ENCODE data around the gene TMSB15C. TPM values are rescaled to one million over a fixed set of nuclear protein-coding genes. Genes with fewer than 3 reads are reported as not detected.

The TMSB15C gene
- total RNA-seq, 1 donor from 2014 or later: 30.1 TPM

DNA sequence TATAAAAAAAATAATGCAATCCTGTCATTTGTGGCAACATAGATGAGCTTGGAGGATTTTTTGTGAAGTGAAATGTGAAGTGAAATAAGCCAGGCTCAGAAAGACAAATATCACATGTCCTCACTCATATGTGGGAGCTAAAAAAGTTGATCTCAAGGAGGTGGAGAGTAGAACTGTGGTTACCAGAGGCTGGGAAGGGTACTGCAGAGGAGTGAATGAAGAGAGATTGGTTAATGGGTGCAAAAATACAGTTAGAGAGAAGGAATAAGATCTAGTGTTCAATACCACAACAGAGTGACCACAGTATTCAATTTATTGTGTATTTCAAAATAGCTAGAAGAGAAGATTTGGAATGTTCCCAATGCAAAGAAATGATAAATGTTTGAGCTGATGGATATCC, 22.9 kb upstream of the TMSB15C start:
- no peak overlapping the region for H3K27ac Mint-ChIP-seq (ENCODE audit: unreplicated experiment)
- no peaks in the 10 kb centered on the region for H3K27me3 Mint-ChIP-seq (ENCODE audit: unreplicated experiment)

GRCh38 chrX:104098151-104098808, 22.2 kb upstream of the TMSB15C start:
- no peak overlapping the region for H3K4me3 Mint-ChIP-seq (ENCODE audit: unreplicated experiment)
- H3K9me3 Mint-ChIP-seq (ENCODE audit: unreplicated experiment): no peaks in the 10 kb centered on the region
- H3K27ac Mint-ChIP-seq (ENCODE audit: unreplicated experiment): no peak overlapping the region
- no peaks in the 10 kb centered on the region for H3K27me3 Mint-ChIP-seq (ENCODE audit: unreplicated experiment)
- DNase-seq: peak; percentile 22
- no peaks in the 10 kb centered on the region for H3K4me1 Mint-ChIP-seq (ENCODE audit: low read depth, unreplicated experiment)
- TF ChIP-seq, protein P1, sequence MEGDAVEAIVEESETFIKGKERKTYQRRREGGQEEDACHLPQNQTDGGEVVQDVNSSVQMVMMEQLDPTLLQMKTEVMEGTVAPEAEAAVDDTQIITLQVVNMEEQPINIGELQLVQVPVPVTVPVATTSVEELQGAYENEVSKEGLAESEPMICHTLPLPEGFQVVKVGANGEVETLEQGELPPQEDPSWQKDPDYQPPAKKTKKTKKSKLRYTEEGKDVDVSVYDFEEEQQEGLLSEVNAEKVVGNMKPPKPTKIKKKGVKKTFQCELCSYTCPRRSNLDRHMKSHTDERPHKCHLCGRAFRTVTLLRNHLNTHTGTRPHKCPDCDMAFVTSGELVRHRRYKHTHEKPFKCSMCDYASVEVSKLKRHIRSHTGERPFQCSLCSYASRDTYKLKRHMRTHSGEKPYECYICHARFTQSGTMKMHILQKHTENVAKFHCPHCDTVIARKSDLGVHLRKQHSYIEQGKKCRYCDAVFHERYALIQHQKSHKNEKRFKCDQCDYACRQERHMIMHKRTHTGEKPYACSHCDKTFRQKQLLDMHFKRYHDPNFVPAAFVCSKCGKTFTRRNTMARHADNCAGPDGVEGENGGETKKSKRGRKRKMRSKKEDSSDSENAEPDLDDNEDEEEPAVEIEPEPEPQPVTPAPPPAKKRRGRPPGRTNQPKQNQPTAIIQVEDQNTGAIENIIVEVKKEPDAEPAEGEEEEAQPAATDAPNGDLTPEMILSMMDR (IDR thresholded peaks at IDR 0.05; ENCODE audit: partially characterized antibody, unreplicated experiment): peak; percentile 73
- H3K36me3 Mint-ChIP-seq (ENCODE audit: unreplicated experiment): no peaks in the 10 kb centered on the region

More for the DNA sequence above, 22.9 kb upstream of the TMSB15C start:
- no peak overlapping the region for H3K4me3 Mint-ChIP-seq (ENCODE audit: unreplicated experiment)
- H3K36me3 Mint-ChIP-seq (ENCODE audit: unreplicated experiment): no peaks in the 10 kb centered on the region
- TF ChIP-seq, protein P1 (IDR thresholded peaks at IDR 0.05; ENCODE audit: partially characterized antibody, unreplicated experiment): no peak
- no peaks in the 10 kb centered on the region for H3K9me3 Mint-ChIP-seq (ENCODE audit: unreplicated experiment)
- H3K4me1 Mint-ChIP-seq (ENCODE audit: low read depth, unreplicated experiment): no peaks in the 10 kb centered on the region
- DNase-seq: no peak

DNA sequence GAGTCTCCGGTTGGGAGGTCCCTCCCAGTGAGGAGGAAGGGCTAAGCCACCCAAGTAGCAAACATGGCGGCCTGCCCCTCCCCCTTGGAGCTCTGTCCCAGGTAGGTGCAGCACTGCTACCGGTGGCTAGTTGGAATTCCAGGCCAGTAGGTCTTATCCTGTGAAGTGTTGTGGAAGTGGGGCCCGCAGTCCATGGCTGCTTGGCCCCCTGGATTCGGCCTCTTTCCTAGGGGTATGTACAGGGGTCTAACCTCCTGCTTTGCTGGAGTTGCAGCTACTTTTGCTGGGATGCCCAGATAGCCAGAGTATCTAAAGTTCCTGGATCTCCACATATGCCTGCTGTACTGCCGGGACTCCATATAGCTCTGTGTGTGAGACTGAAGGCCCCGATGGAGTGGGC, 9.9 kb upstream of the TMSB15C start:
- H3K36me3 Mint-ChIP-seq (ENCODE audit: unreplicated experiment): no peaks in the 10 kb centered on the region
- H3K27ac Mint-ChIP-seq (ENCODE audit: unreplicated experiment): no peak overlapping the region
- no peaks in the 10 kb centered on the region for H3K4me1 Mint-ChIP-seq (ENCODE audit: low read depth, unreplicated experiment)
- no peaks in the 10 kb centered on the region for H3K27me3 Mint-ChIP-seq (ENCODE audit: unreplicated experiment)
- DNase-seq: no peak
- no peak overlapping the region for H3K4me3 Mint-ChIP-seq (ENCODE audit: unreplicated experiment)
- H3K9me3 Mint-ChIP-seq (ENCODE audit: unreplicated experiment): no peaks in the 10 kb centered on the region
- TF ChIP-seq, protein P1 (IDR thresholded peaks at IDR 0.05; ENCODE audit: partially characterized antibody, unreplicated experiment): no peak

DNA sequence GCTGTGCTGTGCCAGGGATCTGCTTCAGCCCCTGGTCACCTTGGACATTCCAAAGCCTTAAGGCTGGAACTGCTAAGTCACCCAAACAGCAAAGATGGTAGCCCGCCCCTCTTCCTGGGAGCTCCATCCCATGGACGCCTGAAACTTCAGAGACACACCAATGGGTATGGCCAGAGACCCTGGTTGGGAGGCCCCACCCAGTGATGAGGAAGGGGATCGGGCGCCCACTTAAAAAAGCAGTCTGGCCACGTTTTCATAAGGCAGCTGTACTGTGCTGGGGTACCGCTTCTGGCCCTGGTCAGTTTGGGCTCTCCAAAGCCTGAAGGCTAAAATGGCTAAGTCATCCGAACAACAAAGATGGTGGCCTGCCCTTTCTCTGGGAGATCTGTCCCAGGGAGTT, 9.4 kb upstream of the TMSB15C start:
- no peaks in the 10 kb centered on the region for H3K36me3 Mint-ChIP-seq (ENCODE audit: unreplicated experiment)
- TF ChIP-seq, protein P1 (IDR thresholded peaks at IDR 0.05; ENCODE audit: partially characterized antibody, unreplicated experiment): no peak
- H3K4me3 Mint-ChIP-seq (ENCODE audit: unreplicated experiment): no peak overlapping the region
- H3K27me3 Mint-ChIP-seq (ENCODE audit: unreplicated experiment): no peaks in the 10 kb centered on the region
- no peaks in the 10 kb centered on the region for H3K9me3 Mint-ChIP-seq (ENCODE audit: unreplicated experiment)
- H3K27ac Mint-ChIP-seq (ENCODE audit: unreplicated experiment): no peak overlapping the region
- H3K4me1 Mint-ChIP-seq (ENCODE audit: low read depth, unreplicated experiment): no peaks in the 10 kb centered on the region
- DNase-seq: no peak

DNA sequence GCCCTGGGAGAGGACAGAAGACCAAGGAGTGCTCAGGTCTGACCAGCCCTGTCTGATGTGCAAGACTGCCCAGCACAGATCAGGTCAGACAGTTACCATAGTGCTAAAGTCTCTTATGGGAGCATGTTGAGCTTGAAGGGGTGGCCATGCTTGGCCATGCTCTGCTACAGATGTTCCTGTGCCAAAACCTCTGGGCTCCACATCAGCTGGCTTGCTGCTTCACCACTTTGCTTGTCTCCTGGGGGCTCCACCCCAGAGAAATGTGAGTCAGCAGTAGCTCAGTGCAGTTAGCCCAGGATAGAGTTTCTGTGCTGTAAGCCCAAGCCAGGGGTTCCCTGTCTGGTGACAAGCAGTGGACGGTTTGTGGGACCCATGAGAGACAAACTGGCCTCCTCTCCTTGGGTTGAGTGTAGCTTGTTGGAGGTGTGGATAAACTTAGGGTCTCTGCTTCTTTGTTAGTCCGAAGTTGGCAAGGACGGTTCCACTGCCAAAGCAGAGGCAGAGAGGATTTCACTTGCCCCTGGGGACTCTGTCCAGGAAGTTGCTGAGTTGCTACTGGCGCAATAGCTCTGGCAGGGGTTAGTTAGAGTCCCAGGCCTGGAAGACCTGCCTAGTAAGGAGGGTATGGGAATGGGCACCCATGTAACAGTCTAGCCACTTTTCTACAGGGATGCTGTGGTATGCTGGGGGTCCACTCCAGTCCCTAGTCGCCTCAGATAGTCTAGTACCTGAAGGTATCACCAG, 8.7 kb upstream of the TMSB15C start:
- Mint-ChIP-seq H3K4me3 (ENCODE audit: unreplicated experiment) (no peak overlapping the region), H3K27me3 (ENCODE audit: unreplicated experiment) (no peaks in the 10 kb centered on the region), H3K4me1 (ENCODE audit: low read depth, unreplicated experiment) (no peaks in the 10 kb centered on the region), H3K9me3 (ENCODE audit: unreplicated experiment) (no peaks in the 10 kb centered on the region), H3K27ac (ENCODE audit: unreplicated experiment) (no peak overlapping the region), H3K36me3 (ENCODE audit: unreplicated experiment) (no peaks in the 10 kb centered on the region)
- no peak for DNase-seq
- TF ChIP-seq, protein P1 (IDR thresholded peaks at IDR 0.05; ENCODE audit: partially characterized antibody, unreplicated experiment): no peak
